HG02642 (cell line): ENCODE results near the gene PRR7.
A peak's percentile ranks its signal among the peaks of the same experiment; 100 is the strongest.
"Not testable (repeated sequence)": the region's sequence is repeated elsewhere in the genome, so short reads cannot be mapped to it uniquely, and the experiment has no call there.

ENCODE experiments used
- ATAC-seq: cut with Tn5 transposase; IDR thresholded peaks from one replicate; pipeline ENCODE4 v1.9.1; 2021; ENCODE audit warnings: mild to moderate bottlenecking; ENCODE audit not compliant: unreplicated experiment, poor library complexity

PRR7 gene, protein sequence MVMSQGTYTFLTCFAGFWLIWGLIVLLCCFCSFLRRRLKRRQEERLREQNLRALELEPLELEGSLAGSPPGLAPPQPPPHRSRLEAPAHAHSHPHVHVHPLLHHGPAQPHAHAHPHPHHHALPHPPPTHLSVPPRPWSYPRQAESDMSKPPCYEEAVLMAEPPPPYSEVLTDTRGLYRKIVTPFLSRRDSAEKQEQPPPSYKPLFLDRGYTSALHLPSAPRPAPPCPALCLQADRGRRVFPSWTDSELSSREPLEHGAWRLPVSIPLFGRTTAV

DNA sequence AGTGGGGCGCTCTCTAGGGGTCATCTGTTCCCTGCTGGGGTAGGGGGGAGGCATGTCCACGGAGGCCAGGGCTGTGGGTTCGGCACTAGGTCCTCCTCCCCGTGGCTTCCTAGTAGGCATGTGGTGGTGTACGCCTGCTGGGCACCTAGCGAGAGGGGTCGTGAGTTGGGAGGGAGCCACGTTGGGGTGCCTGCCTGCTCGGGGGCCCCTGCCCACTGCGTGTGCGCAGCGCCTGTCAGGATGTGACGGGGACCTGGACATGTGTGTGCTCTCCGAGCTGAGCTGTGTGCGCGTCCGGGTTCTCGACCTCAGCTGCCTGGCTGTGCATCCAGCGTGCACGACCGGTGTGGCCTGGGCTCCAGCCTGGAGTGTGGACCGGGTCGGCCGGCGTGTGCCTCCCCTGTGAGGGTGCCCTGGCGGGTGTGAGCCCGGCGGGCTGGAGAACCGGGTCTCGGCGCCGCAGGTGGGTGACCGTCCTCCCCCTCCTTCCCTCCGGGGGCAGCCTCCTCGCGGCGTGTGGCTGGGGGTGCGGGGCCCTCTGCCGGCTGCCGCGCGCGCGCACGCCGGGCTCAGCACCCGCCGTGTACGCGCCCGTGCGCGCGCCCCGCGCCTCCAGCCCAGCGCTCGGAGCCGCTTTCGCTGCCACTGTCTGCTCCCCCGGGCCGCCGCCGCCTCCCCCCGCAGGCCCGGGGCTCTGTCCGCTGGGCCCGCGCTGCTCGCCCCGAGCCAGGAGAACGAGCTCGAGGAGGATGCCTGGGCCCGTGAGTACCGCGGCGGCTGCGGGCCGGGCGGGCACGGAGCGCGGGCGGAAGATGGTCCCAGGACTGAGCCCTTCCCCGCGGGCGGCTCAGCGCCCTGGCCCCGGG, at the start of gene PRR7:
Gene PRR7 (plus strand): TSS at position 615 of the 866 bp plus-strand sequence. CDS start 8,254 bp downstream, outside the sequence.
- peak; percentile 55 for ATAC-seq

DNA sequence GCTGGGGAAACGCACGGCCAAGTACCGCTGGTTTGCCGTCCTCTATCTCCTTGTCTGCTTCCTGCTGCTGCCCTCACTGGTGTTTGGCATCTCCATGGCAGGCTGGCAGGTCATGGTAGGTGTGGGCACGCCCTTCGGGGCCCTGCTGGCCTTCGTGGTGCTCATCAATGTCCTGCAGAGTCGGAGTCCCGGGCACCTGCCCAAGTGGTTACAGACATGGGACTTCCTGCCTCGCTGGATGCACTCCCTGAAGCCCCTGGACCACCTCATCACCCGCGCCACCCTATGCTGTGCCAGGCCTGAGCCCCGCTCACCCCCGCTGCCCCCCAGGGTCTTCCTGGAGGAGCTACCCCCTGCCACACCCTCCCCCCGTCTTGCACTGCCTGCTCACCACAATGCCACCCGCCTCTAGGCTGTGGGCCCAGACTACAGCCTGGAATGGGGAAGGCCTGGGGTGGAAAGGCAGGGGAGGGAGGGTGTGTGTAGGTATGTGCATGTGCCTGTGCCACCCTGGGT, 48.7 kb upstream of the PRR7 start:
- no peak for ATAC-seq

DNA sequence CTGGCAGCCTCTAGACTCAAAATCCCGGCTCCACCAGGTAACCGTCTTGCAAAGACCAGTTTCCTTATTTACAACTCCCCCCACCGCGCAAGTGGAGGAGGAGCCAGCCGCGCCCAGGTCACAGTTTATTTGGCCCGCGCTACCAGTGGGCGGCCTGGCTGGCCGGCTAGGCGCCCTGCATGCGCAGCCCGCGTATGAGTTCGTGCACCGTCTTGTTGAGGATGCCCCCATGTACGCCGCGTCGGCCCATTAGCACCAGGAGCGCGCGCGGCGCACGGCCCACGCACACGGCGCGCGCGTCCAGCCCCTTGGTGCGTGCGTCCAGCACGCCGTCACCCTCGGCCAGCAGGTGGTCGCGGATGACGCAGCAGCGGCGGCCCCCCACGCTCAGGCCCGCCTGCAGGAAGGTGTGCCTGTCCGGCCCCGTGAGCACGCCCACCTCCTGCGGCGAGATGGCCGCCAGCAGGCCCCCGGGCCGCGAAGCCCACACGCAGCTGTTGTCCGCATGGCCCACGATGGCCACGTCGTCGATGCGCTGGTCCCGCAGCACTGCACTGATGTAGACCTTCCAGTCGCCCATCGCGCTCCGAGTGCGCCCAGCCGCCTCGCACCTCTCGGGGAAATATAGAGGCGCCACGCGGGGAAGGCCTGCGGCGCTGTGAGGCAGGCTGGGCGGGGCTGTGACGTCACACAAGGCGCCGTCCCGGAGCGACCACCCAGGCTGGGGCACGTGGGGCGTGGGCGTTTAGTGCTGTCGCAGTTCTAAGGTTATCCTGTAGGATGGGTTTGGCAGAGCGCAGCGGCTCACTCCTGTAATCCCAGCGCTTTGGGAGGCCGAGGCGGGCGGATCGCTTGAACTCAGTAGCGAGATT, 46.4 kb upstream of the PRR7 start, which contains the start of gene PFN3:
Gene PFN3 (minus strand): TSS at position 665 of the 872 bp plus-strand sequence. CDS start 85 bp downstream, at position 580.
- ATAC-seq = no peak

DNA sequence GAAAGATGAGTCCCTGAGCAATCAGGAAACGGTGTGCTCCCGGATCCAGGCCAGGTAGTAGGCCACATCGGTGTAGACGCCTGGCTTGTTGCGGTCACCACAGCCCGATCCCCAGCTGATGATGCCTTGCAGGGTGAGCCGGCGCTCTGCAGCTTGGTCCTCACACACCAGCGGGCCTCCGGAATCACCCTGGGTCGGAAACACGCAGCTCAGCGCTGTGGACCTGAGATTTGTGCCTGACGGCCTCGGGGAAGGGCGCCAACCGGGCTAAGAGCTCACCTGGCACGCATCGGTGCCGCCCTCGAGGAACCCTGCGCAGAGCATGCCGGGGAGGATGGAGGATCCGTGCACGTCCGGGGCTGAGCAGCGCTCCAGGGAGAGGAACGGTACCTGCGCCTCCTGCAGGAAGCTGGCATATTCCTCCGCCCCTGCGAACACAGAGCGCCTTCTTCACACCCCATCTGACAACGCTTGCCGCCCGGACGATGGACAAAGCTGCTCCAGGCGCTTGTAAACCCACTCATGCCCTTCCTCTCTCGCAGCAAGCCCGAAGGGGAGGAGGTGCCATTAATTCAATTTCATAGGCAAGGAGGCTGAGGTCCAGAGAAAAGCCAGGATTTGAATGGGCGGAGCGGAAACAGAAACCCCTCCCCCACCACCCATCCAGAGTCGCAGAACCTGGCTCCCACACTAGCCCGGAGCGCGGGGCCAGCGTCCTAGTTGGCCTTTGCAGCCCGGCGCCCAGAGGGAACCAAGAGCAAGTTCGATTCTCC, 44.2 kb upstream of the PRR7 start:
- no peak for ATAC-seq

DNA sequence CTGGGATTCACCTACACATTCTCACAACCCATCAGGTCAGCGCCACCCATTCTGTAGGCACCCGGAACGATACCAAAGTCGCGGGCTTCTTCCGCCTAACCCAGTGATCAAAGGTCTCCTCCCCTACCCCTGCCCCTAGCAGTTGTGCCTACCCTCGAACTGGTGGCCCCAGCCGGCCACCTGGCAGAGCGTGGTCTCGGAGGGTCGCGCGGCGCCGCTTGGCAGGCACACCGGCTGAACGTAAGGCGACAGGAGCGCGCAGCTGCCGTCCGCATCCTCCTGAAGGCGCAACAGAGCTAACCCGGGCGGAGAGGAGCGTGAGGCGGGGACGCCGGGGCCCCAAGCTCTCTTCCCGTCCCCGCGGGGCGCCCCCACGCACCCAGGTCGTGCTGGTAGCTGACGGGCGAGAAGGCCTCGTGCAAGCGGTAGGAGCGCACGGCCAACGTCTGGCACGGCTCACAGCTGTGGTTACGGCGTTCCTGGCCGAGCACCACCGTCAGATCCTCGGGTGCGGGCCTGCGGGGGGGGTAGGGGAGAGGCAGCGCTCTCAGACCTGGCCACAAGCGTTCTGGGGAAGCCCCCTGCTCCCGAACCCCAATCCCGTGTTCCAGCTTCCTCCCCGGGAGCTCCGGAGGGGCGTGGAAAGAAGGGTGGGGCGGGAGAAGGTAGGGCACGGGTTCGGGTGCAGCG, 43.4 kb upstream of the PRR7 start:
- ATAC-seq = peak; percentile 16

DNA sequence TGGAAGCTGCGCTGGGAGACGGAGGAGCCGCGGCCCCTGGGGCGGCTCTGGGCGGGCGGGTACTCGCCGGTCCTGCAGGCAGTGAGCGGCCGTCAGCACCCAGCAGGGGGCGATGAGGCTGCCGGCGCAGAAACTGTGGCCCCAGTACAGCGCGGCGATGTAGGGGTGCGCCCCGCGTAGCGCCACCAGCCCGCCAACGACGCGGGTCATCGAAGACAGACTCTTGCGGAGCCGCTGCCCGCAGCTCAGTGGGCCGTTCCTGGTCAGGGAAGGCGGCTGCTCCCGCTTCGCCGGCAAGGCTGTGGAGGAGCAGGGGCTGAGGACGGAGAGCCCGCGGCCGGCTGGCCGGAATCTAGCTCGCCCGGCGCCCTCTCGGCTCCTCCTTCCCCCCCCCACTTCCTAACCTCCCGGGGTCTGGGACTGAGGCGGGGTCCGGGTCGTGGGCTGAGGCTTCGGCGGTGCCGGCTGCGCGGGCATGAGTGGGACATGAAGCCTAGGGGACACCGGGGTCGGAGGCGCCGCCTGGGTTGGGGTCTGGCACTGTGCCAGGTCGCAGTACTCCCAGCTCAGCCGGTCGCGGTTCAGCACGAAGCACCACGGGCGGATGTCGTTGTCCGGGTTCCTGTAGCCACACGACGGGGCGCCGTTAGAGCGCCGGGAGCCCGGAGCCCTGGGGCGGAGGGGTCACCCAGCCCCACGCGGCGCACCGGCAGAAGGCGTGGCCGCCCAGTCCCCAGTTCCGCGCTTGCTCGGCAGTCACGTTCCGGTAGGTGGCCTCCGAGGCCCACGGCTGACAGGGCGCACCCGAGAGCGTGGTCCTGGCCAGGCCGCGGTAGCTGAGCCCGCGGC, 42.6 kb upstream of the PRR7 start:
- peak; percentile 82 for ATAC-seq

DNA sequence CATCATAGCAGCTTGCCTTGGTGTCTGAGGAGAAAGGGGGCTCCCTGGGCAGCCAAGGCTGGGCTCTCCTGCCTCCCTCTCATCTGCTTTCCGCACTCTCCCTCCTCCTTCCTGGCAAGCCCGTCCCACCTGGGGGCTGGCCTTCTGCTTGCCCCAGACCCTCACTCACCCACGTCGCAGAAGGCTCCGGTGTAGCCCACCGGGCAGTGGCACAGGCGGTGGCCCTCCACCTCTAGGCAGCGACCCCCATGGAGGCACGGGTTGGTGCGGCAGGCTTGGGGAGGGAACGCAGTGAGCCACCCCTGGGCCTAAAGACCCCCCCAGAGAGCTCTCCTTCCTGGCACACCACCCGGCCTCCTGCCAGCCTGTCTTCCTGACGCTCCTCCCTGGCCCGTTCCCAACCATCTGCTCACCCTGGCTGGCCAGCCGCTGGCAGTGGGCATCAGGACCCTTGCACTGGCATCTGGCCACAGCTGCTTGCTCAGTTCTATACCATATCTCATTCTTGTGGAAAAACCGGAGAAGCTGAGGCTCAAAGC, 41.9 kb upstream of the PRR7 start:
- ATAC-seq = no peak

DNA sequence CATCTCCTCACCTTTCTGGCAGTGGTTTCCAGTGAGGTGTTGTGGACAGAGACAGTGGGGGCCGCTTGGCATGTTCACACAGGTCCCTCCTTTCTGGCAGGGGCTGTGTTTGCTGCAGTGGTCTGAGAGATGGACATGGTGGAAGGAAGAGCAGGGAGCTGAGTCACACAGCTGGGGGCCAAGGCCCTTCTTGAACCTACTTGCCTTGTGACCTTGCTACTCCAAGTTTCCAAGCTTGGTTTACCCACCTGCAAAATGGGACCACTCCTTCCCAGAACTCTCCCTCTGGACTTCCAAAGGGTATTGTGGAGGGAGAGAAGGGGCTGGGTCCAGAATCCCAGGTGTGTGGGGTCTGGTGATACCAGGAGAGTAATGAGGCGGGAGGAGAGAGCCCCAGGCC, 41.3 kb upstream of the PRR7 start:
- no peak for ATAC-seq

DNA sequence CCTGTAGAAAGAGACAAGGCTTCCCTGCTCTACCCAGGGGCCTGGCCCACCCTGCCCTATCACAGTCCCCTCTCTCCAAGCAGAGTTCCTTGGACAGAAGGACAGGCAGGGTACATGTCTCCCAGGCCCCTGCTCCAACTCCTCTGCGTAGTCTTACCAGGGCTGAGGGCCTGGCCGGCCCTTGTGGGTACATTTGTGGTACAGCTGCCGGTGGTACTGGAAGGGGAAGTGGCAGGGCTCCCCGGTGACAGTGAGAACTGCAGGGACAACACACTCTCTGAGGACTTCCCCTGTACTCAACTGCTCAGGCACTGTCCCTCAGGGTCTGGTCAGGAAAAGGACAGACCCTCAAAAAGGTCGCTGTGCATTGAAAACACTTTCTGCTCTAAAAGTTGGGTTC, 40.8 kb upstream of the PRR7 start:
- no peak for ATAC-seq

DNA sequence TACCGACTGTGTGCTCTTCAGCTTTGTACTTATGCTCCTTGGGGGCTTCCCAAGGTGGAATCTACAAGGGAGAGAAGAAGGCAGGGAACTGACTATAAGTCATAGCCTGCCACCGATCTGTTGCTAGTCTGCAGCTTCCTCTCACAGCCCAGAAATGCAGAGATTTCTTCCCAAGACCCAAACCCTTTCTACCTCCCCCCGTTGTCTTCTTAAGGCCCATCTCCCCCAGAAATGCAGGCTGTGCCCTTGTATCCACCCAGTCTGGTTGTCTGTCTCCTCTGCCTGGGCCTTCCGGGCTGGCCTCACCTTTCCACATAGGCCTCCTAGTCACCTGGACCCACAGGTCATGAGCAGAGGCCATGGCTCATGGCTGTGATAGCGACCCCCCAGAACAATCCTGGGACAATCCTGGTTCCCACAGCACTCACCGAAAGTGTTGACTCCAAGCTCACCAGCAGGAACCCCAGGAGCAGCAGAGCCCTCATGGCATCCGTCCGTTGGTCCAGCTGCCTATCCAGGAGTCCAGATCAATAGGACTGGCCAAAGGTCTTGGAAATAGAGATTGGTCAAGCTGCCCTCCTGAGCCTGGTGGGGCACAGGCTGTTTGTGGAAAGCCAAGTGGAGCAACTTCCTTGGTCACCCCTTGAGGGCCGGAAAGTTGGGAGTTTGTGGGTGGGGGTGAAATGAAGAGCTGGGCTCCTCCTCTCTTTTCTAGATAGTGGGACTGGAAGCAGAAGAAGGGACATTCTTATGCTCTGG, 37.4 kb upstream of the PRR7 start, which contains the start of gene F12:
Gene F12 (minus strand): TSS at position 522 of the 759 bp plus-strand sequence. CDS start 37 bp downstream, at position 485.
- ATAC-seq = no peak

DNA sequence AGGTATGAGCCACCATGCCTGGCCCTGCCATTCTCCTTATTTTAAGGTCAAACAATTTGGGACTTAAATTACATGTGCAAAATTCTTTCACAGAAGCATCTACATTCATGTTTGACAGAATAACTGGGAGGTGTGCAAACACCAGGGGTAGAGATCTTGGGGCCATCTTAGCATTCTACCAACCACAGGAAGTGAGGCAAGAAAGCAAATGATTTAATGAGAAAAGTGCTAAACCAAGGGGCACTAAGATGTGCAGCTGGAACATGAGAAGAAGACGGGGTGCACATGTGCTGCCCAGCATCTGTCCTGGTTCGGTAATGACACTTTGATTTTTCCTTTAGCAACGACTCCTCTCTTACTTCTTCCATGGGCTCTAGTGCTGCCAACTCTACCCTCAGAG, 36.0 kb upstream of the PRR7 start:
- ATAC-seq = no peak

DNA sequence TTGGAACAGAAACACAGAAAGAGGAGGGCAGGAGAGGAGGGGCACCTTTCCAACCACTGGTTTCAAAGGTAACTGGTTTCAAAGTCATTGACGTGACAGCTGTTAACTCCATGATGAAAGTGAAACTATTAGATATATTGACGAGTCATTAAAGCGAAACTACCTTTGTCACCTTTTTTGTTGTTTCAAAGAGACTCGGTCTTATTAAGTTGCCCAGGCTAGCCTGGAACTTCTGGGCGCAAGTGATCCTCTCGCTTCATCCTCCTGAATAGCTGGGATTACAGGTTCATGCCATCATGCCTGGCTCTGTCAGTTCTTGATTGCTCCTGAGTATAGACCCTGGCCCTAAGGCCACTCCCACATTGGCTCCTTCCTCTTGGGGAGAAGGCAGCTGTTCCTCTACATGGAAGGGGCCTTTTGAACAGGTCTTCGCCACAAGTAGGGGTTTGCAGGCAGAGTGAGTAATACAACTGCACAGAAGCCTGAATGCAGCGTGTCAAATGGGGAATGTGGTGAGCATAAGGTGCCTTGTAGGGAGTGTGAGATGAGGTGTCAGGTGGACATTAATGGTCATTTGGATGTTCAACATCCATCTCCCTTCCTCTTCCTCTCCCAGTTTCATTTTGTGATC, 33.9 kb upstream of the PRR7 start:
- ATAC-seq = peak; percentile 55

DNA sequence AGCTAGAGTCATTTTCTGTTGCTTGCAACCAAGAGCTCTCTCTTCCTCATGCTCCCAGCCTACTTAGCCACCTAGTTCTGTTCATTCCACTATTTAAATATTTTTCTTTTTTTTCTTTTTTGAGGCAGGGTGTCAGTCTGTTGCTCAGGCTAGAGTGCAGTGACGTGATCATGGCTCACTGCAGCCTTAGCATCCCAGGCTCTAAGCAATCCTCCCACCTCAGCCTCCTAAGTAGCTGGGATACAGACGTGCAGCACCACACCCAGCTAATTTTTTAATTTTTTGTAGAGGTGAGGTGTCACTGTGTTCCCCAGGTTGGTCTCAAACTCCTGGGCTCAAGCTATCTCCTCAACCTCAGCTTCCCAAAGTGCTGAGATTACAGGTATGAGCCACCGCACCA, 32.1 kb upstream of the PRR7 start:
- no peak for ATAC-seq

DNA sequence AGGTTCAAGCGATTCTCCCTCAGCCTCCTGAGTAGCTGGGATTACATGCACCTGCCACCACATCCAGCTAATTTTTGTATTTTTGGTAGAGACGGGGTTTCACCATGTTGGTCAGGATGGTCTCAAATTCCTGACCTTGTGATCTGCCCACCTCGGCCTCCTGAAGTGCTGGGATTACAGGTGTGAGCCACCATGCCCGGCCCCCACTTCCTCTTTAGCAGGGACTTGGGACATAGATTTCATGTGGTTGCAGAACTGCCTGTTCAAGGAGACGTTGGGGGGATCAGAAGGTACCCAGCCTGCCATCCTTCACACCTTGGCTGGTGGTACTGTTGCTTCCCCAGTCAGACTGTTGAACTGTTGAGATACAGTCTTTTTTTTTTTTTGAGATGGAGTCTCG, 29.5 kb upstream of the PRR7 start:
- not testable (repeated sequence) for ATAC-seq

DNA sequence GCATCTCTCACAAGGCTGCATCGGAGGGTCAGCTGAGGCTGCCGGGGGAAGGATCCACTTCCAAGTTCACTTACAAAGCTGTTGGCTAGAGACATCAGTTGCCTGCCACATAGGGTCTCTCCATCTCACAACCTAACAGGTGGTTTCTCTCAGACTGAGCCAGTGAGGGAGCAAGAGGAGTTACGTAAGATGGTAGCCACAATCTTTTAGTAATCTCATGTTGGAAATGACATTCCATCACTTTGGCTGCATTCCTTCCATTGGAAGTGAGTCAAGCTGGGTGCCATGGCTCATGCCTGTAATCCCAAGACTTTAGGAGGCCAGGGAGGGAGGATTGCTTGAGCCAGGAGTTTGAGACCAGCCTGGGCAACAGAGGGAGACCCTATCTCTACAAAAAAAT, 27.6 kb upstream of the PRR7 start:
- no peak for ATAC-seq

DNA sequence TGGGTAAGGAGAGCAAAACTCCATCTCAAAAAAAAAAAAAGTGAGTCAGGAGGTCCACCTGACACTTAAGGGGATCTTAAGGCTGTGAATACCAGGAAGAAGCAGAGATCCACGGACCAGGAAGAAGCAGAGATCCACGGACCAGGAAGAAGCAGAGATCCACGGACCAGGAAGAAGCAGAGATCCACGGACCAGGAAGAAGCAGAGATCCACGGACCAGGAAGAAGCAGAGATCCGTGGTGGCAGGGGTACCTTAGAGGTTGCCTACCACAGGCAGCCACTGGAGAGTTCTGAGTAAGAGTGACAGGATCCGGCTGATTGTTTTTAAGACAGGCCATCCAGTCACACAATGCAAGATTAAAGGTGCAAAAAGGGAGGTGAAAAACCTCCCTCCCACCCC, 26.1 kb upstream of the PRR7 start:
- not testable (repeated sequence) for ATAC-seq
